Endometrium (tissue), 2 donors: ENCODE results near the gene ADAP1.
"Not testable (repeated sequence)": the region's sequence is repeated elsewhere in the genome, so short reads cannot be mapped to it uniquely, and the experiment has no call there.

ENCODE experiments used
- FAIRE-seq: peaks from 2 replicates; lab custom pipeline; 2012; peaks lifted over from hg19 to GRCh38; lab: Jason Lieb, UNC
- donor health status: control.
- donor health status: control.

Gene ADAP1

DNA sequence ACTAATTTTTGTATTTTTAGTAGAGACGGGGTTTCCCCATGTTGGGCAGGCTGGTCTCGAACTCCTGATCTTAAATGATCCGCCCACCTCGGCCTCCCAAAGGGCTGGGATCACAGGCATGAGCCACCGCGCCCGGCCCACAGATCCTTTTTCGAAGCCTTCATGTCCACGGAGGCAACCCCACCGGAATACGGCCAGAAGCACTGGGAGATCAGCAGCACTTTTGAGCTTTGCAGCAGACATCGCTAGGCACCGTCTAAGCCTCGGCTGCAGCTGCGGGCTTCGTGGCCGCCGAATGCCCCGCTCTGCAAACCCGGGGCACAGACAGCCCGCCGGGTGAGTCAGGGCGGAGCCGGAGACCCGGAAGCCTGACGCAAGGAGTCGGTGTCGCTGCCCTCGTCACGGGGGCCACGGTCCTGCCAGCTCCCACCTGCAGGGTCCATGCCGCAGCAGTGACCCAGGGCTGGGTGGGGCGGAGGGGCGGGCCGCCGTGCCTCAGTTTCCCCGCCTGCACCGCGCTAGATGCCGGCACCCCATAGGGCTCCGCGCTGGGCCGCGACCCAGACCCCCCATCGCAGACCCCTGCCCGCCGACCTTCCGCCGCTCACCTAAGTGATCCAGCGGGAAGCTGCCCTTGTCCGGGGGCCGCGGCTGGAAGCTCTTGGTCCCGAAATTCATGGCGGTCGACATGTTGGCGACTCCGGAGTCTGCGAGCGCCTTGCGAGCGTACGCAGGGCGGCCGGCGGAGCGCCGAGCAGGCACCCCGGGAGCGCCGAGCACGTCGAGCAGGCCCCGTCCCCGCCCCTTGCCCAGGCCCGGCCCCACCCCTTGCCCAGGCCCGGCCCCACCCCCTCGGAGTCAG, 20.6 kb upstream of the ADAP1 start, which contains the start of gene COX19:
Gene COX19, minus strand, starts transcription at position 730 of the 862 bp plus-strand sequence. Its CDS starts 40 bp downstream, at position 690.
- no peak for FAIRE-seq

DNA sequence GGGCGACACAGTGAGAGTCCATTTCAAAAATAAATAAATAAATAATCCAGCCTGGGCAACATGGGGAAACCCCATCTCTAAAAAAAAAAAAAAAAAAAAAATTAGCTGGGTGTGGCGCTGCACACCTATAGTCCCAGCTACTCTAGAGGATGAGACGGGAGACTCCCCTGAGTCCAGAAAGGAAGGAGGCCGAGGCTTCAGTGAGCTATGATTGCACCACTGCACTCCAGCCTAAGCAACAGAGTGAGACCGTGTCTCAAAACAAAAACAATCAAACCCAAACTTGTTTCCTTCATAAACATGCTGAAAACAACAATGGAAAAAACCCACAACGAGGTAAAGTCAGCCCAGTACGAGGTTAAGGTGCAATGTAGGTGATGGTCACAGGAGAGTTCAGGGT, 19.7 kb upstream of the ADAP1 start:
- FAIRE-seq = no peak

DNA sequence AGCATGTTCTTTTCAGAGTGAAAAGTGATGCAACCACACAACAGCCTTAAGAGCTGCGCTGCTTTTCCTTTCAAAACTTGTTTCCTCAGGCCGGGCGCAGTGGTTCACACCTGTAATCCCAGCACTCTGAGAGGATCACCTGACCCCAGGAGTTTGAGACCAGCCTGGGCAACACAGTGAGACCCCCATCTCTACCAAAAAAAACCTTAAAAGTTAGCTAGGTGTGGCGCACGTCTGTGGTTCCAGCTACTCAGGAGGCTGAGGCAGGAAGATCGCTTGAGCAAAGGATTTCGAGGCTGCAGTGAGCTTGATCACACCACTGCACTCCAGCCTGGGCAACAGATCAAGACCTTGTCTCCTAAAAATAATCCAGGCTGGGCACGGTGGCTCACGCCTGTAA, 18.8 kb upstream of the ADAP1 start:
- FAIRE-seq = no peak

DNA sequence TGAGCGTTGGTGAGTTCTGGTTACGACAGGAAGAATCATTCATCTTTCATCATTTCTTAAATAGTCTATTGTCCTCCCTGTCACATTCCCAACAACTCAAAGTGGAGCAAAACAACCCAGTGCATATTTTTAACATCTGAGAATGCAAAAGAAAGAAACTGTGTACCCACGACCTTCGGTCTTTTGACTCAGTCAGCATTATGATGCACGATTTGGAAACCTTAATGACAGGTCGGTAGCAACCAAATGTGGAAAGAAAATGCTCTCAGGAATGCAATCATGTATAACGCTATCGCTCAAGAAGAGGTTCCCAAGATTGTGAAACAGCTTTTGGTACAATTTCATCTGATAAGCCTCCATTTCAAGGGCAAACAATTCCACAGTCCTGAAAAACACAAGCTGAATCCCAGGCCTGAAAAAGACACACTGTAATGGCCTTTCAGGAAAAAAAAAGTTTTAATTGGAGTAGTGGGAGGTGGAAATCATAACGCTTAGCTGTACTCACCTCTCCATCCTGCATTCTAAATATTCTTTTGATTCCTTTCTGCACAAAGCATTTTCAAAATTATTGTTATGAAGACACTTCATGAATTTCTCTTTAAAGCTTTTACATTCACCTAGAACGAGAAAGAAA, 18.3 kb upstream of the ADAP1 start:
- no peak for FAIRE-seq

DNA sequence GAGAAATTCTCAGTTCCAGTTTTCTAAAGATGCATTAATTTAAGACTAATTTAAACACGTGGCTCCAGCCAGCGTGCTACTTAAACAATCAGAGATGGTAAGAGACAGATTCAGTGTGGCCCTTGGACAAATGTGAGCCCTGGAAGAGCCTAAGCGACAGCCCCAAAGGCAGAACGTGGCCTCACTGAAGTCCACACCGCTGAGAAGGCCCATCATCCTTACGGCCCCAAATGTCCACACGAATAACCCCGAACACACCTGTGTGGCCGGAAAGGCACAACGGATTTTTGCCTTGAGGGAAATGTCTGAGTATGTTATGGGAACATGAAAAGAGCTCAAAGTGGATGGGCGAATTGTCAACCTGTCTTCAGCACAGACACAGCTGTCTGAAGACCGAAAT, 17.6 kb upstream of the ADAP1 start:
- no peak for FAIRE-seq

DNA sequence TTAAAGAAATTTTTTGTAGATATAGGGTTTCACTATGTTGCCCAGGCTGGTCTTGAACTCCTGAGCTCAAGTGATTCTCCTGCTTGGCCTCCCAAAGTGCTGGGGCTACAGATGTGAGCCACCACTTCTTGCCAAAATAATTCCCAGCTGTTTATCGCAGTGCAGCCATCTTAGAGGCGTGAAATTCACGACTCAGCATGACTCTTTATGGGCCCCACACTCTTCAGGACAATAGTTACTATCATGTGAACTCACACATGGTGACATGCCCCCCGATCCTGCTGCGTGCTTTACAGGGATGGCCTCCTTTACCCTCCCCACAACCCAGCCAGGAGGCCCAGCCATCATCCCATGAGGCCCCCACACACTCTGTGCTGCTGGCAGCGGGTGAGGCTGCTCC, 16.3 kb upstream of the ADAP1 start:
- no peak for FAIRE-seq

DNA sequence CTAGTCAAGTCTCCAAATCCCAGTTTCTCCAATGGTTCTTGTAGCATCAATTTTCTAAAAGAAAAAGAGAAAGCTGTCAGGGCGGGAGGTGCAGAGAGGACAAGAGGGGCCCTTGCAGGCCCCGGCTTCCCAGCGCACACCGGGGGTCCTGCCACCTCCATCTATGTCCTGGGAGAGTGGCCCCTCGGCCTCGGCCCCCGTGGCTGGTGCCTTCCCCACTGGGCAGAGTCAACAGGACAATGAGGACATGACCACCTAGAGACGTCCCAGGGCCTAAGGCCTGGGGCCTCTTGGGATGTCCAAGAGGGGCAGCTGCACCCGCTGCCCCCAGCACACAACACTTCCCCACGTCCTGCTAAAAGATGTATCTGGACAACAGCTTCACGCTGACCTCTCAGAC, 14.9 kb upstream of the ADAP1 start:
- FAIRE-seq = no peak

DNA sequence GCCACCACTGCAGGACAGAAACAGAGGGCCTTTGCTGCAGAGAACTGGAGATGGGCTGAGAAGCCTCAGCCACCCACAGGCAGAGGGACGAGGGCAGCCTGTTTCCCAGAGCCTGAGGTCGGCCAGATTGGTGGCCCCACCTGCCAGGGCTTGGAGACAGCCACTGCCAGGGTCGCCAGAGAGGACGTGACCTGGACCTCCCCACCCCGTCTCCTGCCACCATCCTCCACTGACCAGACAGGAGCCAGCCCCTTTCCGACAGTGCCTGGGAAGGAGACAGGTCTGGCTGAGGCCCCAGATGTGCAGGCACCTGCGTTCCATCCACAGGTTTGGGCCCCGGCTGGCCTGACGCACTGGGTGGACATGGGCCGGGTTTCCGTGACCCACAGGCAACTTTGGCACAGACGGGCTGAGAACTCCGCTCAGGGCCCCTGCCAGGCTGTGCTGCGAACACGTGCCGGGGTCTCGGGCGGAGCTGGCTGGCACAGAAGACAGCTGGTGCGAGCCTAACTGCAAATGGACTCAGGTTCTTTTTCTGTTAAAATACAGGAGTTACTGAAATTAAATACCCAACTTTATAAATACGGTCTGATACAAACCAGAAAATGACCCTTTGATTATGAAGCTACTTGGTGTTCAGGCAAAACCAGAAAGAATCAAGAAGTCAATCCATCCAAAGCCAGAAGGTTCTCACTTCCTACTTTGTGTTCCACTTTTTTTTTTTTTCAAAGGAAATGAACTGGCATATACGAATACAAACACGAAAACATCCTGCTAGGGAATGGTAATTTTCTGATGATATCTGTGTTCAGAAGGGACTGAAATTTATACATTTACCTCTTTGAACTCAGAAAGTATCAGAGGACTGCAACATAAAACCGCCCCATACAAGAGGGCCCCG, 14.0 kb upstream of the ADAP1 start:
- FAIRE-seq = no peak

DNA sequence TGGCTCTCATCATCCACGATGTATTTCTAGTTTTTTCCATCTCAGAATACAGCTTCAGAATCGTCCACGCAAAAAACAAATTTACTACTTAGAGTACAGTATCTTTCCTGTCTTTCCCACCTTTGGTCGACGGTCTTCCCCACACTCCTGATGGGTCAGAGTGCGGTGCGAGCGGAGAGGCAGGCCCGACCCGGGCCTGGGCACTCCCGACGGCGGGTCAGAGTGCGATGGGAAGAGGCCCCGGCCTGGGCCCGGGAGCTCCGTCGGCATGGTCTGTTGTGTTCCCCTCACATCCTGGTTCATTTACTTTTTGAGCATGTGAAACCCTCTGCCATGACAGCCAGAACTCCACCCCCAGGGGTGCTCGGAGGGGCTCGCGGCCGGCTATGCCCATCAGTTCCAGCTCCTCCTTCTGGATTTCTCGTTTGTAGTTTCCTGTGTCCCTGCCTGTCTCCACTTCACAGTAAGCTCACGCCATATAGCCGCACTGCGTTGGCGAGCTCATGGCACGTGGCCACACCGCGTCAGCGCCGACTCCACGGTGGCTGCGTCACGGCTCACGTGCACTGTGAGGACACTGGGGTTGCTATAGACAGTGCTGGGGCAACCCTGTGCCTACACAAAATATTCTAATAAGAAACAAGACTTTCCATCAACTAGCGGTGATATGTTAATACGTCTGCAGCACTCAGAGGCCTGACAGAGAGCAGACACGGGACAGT, 13.0 kb upstream of the ADAP1 start:
- FAIRE-seq = no peak

DNA sequence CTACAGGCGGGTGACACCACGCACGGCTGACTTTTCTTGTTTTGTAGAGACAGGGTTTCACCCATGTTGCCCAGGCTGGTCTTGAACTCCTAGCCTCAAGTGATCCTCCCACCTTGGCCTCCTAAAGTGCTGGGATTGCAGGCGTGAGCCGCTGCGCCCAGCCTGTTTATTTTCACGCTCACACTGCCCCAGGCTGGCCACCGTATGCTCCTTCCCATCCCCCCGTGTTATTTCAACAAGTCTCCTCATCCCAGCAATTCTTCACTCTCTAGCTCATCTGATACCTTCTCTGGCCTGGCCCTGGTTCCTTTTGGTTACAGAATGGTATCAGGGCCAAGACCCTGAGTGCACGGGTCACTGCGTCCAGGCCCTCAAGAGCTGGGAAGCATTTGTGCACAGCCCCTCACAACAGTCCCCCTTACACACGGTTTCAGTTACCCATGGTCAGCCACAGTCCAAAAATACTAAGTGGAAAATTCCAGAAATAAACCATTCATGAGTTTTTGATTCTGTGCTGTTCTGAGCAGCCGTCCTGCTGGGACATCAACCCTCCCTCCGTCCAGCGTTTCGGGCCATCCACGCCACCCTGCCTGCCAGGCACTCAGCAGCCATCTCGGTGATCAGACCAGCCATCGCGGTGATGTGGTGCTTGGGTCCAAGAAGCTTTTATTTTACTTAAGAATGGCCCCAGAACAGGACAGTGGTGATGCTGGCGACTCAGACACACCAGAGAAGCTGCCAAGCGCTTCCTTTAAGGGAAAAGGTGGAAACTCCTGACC, 12.0 kb upstream of the ADAP1 start:
- no peak for FAIRE-seq

DNA sequence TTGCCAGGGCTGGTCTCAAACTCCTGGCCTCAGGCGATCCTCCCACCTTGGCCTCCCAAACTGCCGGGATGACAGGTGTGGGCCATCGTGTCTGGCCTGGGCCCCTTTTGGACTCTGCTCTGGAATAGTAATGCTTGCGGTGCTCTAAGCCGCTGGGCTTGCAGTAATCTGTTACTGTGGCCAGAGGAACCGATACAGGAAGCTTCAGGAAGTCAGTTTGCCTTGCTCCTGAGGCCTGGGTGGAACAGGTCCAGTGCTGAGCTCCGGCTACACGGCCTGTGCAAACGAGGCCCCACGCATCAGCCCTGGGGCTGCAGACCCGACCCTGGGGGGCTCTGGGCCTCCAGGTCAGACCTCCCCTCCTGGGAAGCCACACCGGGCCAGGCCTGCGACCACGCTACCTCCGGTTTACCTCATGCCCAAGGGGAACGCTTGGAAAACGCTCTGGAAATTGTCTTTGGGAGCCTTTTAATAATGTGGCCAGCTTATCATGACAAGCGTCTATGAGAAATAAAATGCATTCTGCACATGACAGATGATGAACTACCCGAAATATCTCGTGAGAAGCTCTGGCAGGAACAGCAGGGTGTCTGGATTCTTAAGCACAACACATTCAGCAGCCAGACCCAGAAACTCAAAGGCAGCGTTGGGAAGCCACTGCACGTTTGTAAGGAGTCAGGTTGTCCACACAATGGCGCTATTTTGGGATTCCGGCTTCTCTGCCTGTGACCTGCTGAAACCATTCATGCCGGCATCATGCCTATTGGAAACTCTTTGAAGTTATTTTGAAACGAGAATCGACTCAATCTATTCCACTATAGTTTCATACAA, 10.1 kb upstream of the ADAP1 start:
- FAIRE-seq = no peak

DNA sequence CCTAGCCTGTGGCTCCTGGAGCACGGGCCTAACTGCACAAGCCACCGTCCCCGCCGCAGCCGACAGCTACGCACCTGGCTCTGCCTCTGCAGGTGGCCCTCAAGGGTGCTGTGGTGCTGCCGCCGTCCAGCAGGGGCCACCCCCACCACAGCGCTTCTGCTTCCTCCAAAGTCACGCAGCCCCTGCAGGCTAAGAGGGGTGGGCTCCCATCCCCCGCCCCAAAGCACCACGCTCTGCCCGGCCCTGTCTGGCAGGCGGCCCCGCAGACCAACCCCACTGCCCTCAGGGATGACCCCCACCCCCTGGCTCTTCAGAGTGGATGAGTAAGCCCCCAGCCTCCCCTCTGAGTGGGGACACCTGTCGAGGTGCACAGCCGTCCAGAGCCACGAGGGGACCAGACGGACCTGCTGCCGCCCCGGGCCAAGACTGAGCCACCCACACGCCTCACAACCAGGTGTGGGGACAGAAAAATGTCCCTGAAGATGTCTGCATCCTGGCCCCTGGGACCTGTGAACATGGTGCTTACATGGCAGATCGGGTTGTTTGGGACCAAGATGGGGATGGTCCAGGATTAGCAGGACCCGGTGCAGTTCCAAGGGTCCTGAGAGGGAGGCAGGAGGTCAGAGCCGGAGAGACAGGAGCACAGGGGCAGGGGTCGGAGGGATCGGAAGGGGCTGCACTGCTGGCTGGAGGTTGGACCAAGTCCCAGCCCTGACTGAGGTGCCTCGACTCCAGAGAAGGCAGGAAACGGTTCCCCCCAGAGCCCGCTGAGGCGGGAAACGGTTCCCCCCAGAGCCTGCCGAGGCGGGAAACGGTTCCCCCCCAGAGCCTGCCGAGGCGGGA, 9.0 kb upstream of the ADAP1 start:
- no peak for FAIRE-seq

DNA sequence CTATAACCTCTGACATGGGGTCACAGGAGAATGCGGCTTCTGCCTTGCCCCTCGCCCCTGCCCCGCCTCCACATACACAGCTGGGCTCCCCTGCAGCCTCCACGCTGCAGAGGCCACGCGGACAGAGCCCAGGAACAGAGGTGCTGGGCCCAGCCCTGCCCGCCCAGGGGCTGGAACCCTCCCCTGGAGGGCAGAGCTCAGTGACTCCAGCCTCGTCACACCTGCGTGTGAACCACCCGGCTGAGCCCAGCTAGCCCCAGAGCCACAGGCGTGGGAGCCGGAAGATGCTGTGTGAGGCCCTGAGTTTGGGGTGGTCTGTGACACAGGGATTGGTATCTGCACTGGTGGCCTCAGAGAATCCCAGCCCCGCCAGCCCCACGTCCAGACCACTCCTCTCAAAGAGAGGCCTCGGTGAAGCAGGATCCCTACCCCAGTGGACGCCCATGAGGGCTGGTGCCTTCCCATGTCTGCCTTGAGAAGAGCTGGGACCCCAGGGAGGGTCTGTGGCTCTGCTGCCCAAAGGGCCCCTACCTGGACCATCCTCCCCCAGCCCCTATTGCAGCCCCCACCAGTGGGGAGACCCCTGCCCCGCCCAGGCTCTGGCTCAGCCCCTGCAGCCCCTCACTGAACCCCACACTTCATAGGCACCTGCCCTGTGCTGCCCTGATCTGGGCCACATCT, 8.1 kb upstream of the ADAP1 start:
- FAIRE-seq = no peak

DNA sequence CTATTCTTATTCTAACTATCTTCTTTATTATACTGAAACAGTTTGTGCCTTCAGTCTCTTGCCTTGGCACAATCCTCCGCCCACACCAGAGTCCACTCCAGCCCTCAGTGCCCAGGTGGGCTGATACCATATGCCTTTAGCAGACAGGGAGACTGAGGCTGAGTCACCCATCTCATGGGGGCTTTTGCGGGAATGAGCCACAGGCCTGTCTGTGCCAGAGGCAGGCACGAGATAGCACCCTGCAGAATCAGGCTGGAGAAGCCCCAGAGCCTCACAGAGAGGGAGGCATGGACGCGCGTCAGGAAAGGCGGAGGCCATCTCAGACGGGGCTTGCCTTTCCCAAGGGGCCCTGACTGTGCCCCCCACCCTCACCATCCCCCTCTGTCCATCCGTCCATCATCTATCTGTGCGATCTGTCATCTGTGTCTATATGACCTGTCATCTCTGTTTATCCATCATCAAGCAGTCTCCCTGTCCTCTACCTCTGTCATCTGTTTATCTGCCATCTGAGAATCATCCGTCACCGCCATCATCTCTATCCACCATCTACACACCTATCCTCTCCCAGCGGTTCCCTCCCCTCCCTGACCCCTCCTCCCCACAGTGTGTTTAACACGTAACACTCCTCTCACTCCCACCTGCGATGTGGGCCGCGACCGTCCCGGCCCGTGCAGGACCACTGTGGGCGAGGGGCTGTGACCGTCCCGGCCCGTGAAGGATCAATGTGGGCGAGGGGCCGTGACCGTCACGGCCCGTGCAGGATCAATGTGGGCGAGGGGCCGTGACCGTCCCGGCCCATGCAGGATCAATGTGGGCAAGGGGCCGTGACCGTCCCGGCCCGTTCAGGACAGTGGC, 7.3 kb upstream of the ADAP1 start:
- FAIRE-seq = no peak

DNA sequence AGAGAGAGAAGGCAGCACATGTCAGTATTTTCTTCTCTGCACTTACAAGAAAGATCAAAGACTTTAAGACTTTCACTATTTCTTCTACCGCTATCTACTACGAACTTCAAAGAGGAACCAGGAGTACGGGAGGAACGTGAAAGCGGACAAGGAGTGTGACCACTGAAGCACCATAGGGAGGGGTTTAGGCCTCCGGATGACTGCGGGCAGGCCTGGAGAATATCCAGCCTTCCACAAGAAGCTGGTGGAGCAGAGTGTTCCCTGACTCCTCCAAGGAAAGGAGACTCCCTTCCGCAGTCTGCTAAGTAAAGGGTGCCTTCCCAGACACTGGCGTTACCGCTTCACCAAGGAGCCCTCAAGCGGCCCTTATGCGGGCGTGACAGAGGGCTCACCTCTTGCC, 6.5 kb upstream of the ADAP1 start:
- not testable (repeated sequence) for FAIRE-seq

DNA sequence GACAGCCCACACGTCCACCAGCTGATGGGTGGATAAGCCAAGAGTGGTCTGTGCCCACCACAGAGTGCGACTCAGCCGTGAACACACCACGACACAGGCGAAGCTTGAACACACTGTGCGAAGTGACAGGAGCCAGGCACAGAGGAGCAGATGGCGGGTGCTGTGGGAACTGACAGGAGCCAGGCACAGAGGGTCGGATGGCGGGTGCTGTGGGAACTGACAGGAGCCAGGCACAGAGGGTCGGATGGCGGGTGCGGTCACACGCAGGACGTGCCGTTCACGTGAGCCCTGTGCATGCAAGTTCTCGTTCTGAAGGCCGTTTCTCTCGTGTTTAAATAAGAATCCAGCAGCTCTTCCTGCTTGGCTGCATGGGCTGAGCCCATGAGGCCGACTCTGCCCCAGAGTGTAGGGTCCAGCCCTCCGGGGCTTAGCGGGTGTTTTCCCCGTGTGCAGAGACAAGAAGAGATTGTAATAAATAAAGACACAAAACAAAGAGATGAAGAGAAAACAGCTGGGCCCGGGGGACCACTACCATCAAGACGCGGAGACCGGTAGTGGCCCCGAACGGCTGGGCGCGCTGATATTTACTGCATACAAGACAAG, 5.9 kb upstream of the ADAP1 start:
- FAIRE-seq = no peak

DNA sequence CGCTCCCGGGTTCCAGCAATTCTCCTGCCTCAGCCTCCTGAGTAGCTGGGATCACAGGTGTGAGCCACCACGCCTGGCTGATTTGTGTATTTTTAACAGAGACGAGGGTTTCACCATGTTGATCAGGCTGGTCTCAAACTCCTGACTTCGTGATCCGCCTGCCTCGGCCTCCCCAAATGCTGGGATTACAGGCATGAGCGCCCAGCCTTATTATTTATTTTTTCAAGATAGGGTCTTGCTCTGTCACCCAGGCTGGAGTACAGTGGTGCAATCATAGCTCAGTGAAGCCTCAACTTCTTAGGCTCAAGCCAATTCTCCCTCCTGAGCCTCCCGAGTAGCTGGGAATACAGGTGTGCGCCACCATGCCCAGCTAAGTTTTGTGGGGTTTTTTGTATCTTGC, 5.3 kb upstream of the ADAP1 start:
- FAIRE-seq = not testable (repeated sequence)
